Stimulated activated naive CD8-positive, alpha-beta T cell treated with anti-CD3 and anti-CD28 coated beads, Interleukin-15, Interleukin-2, amounts not matched to agents 100 U/mL and 50 U/mL, for 24 hours (primary cell): ENCODE results near the gene VWA1.
"Not testable (repeated sequence)": the region's sequence is repeated elsewhere in the genome, so short reads cannot be mapped to it uniquely, and the experiment has no call there.

Experiments used
- ATAC-seq: fragments of 150-1000 bp; cut with Tn5 transposase; one replicate; pipeline ENCODE4 v1.10.0; 2021
- DNase-seq: peaks from one replicate; pipeline ENCODE4 v3.0.0; 2021

VWA1 gene

GRCh38 chr1:1435911-1436629, 580 bp downstream of the VWA1 start:
- DNase-seq (no peak), ATAC-seq (no peak)

DNA sequence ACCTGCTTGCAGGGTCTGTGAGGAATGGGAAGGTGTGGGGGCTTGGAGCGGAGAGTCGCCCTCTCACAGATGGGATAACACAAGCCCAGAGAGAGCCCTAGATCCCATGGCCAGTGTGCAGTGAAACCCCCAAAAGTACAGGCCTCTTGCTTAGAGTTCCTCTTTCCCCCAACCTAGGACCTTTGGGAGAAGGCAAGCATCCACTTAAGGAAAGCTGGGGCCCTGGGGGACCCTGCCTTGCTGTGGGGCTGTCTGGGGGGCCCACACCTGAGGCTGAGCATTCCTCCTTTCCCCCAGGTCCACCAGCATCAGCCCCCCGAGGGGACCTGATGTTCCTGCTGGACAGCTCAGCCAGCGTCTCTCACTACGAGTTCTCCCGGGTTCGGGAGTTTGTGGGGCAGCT, 1.1 kb downstream of the VWA1 start:
- no peak for ATAC-seq
- DNase-seq = no peak

DNA sequence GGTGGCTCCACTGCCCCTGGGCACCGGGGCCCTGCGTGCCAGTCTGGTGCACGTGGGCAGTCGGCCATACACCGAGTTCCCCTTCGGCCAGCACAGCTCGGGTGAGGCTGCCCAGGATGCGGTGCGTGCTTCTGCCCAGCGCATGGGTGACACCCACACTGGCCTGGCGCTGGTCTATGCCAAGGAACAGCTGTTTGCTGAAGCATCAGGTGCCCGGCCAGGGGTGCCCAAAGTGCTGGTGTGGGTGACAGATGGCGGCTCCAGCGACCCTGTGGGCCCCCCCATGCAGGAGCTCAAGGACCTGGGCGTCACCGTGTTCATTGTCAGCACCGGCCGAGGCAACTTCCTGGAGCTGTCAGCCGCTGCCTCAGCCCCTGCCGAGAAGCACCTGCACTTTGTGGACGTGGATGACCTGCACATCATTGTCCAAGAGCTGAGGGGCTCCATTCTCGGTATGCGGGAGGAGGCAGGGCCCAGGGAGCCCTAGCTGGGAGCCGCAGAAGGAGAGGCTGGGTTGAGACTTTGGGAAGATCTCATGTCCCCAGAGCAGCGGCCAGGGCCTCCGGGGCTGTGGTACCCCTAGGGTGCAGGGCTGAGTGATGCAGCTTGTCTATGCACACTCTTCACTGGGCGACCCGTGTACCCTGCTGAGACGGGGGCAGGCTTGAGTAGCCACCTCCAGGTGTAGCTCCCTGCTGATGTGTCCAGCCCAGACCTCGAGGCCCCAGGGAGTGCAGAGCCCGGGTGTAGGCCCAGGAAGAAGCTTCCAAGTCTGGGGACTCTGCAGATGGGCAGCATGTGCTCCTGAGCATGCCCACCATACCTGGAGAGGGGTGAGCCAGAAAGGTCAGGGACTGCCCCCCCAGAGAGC, 1.8 kb downstream of the VWA1 start:
- DNase-seq (no peak), ATAC-seq (no peak)

GRCh38 chr1:1437904-1438376, 2.5 kb downstream of the VWA1 start:
- DNase-seq (no peak), ATAC-seq (no peak)

- DNase-seq (no peak), ATAC-seq (no peak)
Observed at GRCh38 chr1:1438531-1439381, 3.3 kb downstream of the VWA1 start.

DNA sequence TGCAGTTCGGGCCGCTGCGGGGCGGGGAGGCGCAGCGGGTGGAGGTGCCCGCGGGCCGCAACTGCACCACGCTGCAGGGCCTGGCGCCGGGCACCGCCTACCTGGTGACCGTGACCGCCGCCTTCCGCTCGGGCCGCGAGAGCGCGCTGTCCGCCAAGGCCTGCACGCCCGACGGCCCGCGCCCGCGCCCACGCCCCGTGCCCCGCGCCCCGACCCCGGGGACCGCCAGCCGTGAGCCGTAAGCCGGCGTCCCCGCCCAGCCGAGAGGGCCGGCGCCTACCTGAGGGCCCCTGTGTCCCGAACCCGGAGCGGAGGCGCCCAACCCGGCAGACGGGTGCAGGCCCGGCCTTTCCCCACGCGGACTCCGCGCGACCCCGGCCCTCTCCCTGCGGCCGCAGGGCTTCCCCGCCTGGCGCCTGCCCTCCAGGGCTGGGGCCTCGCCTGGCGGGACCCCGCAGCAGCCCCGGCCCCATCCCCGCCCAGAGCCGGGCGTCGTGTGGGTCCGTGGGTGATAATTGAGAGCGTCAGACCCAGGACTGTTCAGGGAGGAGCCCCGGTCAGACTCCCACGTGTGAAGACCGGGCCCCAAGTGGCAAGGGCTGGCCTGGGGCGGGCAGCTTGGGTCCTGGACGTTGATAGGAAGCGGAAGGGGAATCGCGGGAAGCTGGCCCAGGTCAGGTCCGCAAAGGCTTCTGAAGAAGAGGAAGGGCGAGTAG, 4.2 kb downstream of the VWA1 start:
- no peak for DNase-seq
- no peak for ATAC-seq

DNA sequence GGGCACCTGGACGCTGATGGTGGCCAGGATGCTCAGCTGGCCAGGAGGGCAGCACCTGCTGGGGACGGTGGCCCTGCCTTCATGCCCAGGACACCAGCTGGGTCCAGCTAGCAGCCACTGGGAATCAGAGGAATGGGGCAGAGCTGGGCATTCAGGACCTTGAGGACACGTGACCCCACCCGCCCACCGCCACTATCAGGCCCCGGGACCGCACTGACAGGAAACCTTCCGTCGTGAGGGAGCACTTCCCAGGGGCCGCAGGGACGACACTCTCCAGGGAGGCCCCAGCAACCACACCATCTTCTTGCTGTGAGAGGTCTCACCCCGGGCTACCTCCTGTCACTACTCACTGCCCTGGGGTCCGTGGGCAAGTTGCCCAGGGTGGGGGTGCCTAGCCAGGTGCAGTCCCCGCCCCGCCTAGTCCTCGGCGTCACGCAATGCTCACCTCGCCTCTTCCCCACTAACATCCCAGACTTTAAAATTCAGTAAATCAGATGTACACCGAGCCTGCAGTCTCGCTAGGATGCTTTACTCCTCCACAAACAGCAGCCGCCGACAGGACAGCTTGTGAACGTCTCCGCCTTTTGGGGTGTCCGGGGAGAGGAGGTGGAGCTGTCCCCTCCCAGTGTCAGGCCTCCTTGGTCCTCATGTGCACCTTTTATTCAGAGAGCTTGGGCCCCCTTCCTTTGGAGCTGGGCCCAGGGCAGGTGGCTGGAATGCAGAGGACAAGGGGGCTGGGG, 4.9 kb downstream of the VWA1 start:
- no peak for DNase-seq
- ATAC-seq = no peak

GRCh38 chr1:1441002-1441888, 5.8 kb downstream of the VWA1 start:
- ATAC-seq = peak; percentile 68
- DNase-seq = peak; percentile 82

DNA sequence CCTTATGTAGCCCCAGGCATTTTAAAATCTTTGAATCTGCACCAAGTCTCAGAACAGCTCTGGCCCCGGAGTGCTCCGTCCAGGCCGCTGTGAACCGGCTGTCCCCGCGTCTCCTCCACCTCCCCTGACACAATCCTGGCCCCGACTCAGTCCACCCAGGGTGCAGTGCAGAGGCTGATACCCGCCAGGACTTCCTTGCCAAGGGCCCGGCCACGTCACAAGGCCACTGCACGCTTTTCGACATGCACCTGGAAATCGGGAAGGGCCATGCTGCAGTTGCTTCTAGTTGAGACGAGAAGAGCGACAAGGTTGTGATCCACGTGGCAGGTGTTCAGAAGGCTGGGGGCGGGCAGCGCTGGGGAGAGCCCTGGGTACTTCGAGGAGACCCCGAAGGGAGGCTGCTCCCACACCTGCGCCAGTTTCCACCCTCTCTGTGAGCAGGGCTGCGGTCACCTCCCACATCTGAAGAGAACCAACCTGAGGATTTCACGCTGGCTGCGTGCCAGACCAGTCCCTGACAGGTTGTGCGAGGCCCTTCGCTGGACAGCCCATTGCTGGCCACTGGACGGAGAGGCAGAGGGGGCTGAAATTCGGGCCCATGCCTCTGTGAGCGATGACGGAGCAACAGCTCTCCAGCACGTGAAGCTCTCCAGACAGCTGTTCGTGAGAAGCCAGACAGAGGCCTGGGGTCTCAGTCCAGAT, 6.7 kb downstream of the VWA1 start:
- DNase-seq (no peak), ATAC-seq (no peak)

DNA sequence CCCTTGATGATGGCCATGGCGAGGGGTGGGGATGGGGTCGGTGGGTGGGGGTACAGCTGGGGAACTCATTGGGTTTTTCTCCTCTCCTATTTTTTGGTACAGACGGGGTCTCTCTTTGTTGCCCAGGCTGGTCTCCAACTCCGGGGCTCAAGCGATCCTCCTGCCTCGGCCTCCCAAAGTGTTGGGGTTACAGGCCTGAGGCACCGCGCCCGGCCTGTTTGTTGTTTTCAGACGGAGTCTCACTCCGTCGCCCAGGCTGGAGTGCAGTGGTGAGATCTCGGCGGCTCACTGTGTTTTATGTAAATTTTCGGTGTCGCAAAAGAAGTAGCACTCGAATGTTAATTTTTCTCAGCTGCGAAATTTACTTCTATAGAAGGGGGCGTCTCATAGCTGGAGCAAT, 11.1 kb downstream of the VWA1 start:
- DNase-seq, ATAC-seq: not testable (repeated sequence)

DNA sequence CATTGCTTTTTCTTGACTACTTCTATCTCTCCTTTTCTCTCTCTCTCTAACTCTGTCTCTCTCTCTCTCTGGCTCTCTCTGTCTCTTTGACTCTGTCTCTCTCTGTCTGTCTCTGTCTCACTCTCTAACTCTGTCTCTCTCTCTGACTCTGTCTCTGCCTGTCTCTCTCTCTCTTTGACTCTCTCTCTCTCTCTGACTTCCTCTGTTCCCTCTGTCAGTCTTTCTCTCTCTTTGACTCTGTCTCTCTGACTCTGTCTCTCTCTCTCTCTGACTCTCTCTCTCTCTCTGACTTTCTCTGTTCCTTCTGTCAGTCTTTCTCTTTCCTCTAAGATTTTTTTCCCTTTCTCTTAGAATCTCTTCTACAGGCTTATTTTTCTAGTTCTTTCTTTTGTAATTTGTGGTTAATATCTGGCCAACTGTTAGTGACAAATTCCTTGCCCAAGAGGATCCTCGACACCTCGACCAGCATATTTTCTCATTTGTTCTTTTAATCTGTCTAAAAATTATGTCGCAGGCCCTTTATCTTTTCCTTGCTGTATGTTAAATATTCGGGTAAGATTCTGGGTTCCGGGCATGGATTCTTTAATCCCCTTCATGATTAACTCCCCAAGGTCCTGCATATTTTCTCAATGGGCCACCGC, 13.7 kb downstream of the VWA1 start, which contains the start of gene ATAD3C:
ATAD3C (plus strand) TSS at position 591 of the 641 bp plus-strand sequence. CDS start 995 bp downstream, outside the sequence.
- DNase-seq (no peak), ATAC-seq (no peak)

DNA sequence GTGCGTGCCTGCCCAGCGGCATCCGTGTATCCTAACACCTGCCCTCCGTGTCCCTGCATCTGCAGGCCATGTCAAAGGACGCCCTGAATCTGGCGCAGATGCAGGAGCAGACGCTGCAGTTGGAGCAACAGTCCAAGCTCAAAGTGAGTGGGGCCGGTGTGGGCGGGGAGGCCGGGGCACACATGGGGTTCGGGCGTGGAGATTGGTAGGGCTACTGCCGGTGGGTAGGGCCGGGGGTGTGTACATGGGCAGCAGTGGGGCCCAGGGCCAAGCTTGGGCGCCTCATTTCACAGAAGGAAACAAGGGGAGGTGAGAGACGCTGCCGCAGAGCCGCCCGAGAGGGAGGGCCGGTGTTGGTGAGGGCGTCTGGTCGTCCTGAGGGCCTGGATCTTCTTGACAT, 15.1 kb downstream of the VWA1 start:
- ATAC-seq, DNase-seq: not testable (repeated sequence)

- ATAC-seq = no peak
Observed at GRCh38 chr1:1451696-1452364, 16.3 kb downstream of the VWA1 start.

GRCh38 chr1:1452365-1452739, 16.9 kb downstream of the VWA1 start:
- not testable (repeated sequence) for DNase-seq, ATAC-seq

More at GRCh38 chr1:1451696-1452364, 16.3 kb downstream of the VWA1 start:
- DNase-seq = no peak

GRCh38 chr1:1452882-1453281, 17.4 kb downstream of the VWA1 start:
- DNase-seq = no peak
- ATAC-seq = no peak

- ATAC-seq, DNase-seq: not testable (repeated sequence)
Observed at GRCh38 chr1:1454286-1455056, 19.0 kb downstream of the VWA1 start.

DNA sequence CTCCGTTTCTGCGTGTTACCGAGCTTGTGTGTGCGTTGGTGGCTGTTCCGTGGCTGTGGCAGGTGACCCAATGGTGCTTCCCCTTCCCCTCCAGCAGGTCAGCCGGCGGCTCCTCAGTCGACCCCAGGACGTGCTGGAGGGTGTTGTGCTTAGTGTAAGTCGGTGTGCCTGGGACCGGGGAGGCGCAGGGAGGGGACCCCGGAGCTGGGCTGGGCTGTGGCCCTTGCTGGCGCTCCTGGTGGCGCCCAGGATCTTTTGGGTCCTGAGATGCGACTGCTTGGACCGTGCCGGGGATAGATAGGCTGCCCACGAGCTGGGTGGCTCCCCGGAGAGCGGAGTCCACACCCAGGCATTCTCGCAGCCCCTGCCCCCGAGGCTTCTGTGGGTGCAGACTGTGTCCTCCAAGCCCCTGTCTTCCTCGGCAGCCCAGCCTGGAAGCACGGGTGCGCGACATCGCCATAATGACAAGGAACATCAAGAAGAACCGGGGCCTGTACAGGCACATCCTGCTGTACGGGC, 19.9 kb downstream of the VWA1 start:
- no peak for DNase-seq
- no peak for ATAC-seq
